H1 (cell line): ENCODE data around the gene FBXO46. TPM values are rescaled to one million over a fixed set of nuclear protein-coding genes. Genes with fewer than 3 reads are reported as not detected.
"Not testable (repeated sequence)": the region's sequence is repeated elsewhere in the genome, so short reads cannot be mapped to it uniquely, and the experiment has no call there.

ENCODE experiments used
- CTCF ChIA-PET: fragments of 300-600 bp; sonication (Branson Sonifier 250); formaldehyde crosslinking; loops from one replicate; lab custom pipeline; 2021; ENCODE audit not compliant: partially characterized antibody; lab: Charles Lee
- POLR2A ChIA-PET: fragments of 300-600 bp; sonication (Branson Sonifier 250); formaldehyde crosslinking; loops from one replicate; lab custom pipeline; 2021; ENCODE audit warnings: inconsistent platforms; ENCODE audit not compliant: partially characterized antibody; lab: Charles Lee
- DNase-seq, 2 experiments: peaks; one replicate each; pipeline versions ENCODE4 v3.0.0 to v3.0.0-alpha.2; 2010 to 2022; ENCODE audit warnings: low spot score in 2 of 2, low read depth in 1 of 2, mixed read lengths in 1 of 2
- FAIRE-seq: peaks from 2 replicates; lab custom pipeline; 2011; peaks lifted over from hg19 to GRCh38; lab: Jason Lieb, UNC
- H2AFZ ChIP-seq: 2 replicates; pipeline ENCODE4 v1.8.1; 2012; ENCODE audit warnings: low read length, inconsistent platforms
- H2AK5ac ChIP-seq: 2 replicates; pipeline ENCODE4 v1.6.1; 2013; ENCODE audit warnings: low read depth, low read length
- H2BK120ac ChIP-seq: replicated peaks from 2 replicates; pipeline ENCODE3; 2013; ENCODE audit warnings: low read depth, low read length, inconsistent platforms
- H2BK12ac ChIP-seq: 2 replicates; pipeline ENCODE4 v1.6.1; 2013; ENCODE audit warnings: low read depth, low read length
- H2BK15ac ChIP-seq: 2 replicates; pipeline ENCODE4 v1.6.1; 2013; ENCODE audit warnings: low read length
- H2BK20ac ChIP-seq: 2 replicates; pipeline ENCODE4 v1.6.1; 2013; ENCODE audit warnings: low read length
- H2BK5ac ChIP-seq: 2 replicates; pipeline ENCODE4 v1.6.1; 2013; ENCODE audit warnings: low read depth, low read length
- H3K14ac ChIP-seq: 2 replicates; pipeline ENCODE4 v1.6.1; 2013; ENCODE audit warnings: inconsistent platforms; ENCODE audit not compliant: insufficient read length
- H3K18ac ChIP-seq: 2 replicates; pipeline ENCODE4 v1.6.1; 2013; ENCODE audit warnings: low read length; ENCODE audit errors: extremely low read depth
- H3K23ac ChIP-seq: 2 replicates; pipeline ENCODE4 v1.6.1; 2013; ENCODE audit warnings: inconsistent platforms; ENCODE audit not compliant: insufficient read length
- H3K23me2 ChIP-seq: 2 replicates; pipeline ENCODE4 v1.6.1; 2013; ENCODE audit warnings: low read depth, low read length
- H3K27ac ChIP-seq: 2 replicates; pipeline ENCODE4 v1.6.1; 2011; ENCODE audit warnings: low read depth, low read length, inconsistent platforms
- H3K27me3 ChIP-seq, 4 experiments: replicated peaks in 1 of 4; 1 replicate in 1 of 4; 2 replicates in 3 of 4; pipeline versions ENCODE4 v1.6.1 to v1.8.1; 2011 to 2013; ENCODE audit warnings: low read length in 3 of 4, mild to moderate bottlenecking in 3 of 4, inconsistent platforms in 2 of 4, mixed read lengths in 2 of 4, moderate library complexity in 1 of 4; ENCODE audit not compliant: control insufficient read depth in 3 of 4, insufficient read depth in 3 of 4; ENCODE audit errors: extremely low read depth in 1 of 4
- H3K36me3 ChIP-seq, 4 experiments: 2 replicates each; pipeline versions ENCODE4 v1.6.1 to v1.8.1; 2011 to 2013; ENCODE audit warnings: mild to moderate bottlenecking in 4 of 4, low read length in 3 of 4, moderate library complexity in 2 of 4, control low read depth in 1 of 4, inconsistent platforms in 1 of 4; ENCODE audit not compliant: insufficient read depth in 4 of 4, control insufficient read depth in 2 of 4
- H3K4ac ChIP-seq: replicated peaks from 2 replicates; pipeline ENCODE3; 2013; ENCODE audit warnings: low read length, low read depth, mixed read lengths, inconsistent platforms; ENCODE audit not compliant: insufficient read length
- H3K4me1 ChIP-seq, 4 experiments: replicated peaks in 1 of 4; 1 replicate in 1 of 4; 2 replicates in 3 of 4; pipeline versions ENCODE4 v1.6.1 to v1.8.1; 2011 to 2013; ENCODE audit warnings: low read length in 3 of 4, inconsistent platforms in 2 of 4, mixed read lengths in 1 of 4; ENCODE audit not compliant: insufficient read depth in 4 of 4, control insufficient read depth in 3 of 4
- H3K4me2 ChIP-seq, 2 experiments: 2 replicates each; pipeline versions ENCODE4 v1.6.1 to v1.8.1; 2011 to 2013; ENCODE audit warnings: low read depth in 2 of 2, low read length in 2 of 2, control low read depth in 1 of 2, inconsistent platforms in 1 of 2, mild to moderate bottlenecking in 1 of 2; ENCODE audit not compliant: insufficient read depth in 1 of 2
- H3K4me3 ChIP-seq, 4 experiments: fragments of 200-600, 300-600 bp in 1 of 4; sonication (generic), shearing (Covaris generic), sonication (Bioruptor Twin) in 1 of 4; 2 replicates each; pipeline versions ENCODE4 v1.5.1 to v1.8.1; 2011 to 2016; ENCODE audit warnings: low read length in 4 of 4, low read depth in 3 of 4, control low read depth in 2 of 4, inconsistent platforms in 2 of 4, mild to moderate bottlenecking in 2 of 4, mixed read lengths in 1 of 4, moderate library complexity in 1 of 4; ENCODE audit not compliant: insufficient read depth in 2 of 4; ENCODE audit errors: extremely low read depth in 1 of 4
- H3K56ac ChIP-seq: replicated peaks from 2 replicates; pipeline ENCODE3; 2013; ENCODE audit warnings: low read depth, mild to moderate bottlenecking, mixed read lengths, low read length, inconsistent platforms; ENCODE audit not compliant: insufficient read length
- H3K79me1 ChIP-seq: 2 replicates; pipeline ENCODE4 v1.6.1; 2013; ENCODE audit warnings: low read depth, low read length, control low read depth
- H3K79me2 ChIP-seq, 2 experiments: 2 replicates each; pipeline versions ENCODE4 v1.6.1 to v1.8.1; 2012 to 2013; ENCODE audit warnings: low read length in 2 of 2, mild to moderate bottlenecking in 2 of 2, inconsistent platforms in 1 of 2; ENCODE audit not compliant: insufficient read depth in 2 of 2, control insufficient read depth in 1 of 2
- H3K9ac ChIP-seq, 4 experiments: replicated peaks in 1 of 4; 1 replicate in 1 of 4; 2 replicates in 3 of 4; pipeline versions ENCODE4 v1.6.1 to v1.8.1; 2011 to 2013; ENCODE audit warnings: low read depth in 3 of 4, low read length in 3 of 4, control low read depth in 2 of 4, mild to moderate bottlenecking in 2 of 4, moderate library complexity in 2 of 4, inconsistent platforms in 1 of 4; ENCODE audit errors: extremely low read depth in 1 of 4
- H3K9me3 ChIP-seq, 2 experiments: 2 replicates each; pipeline versions ENCODE4 v1.6.1 to v1.8.1; 2012 to 2013; ENCODE audit warnings: mild to moderate bottlenecking in 2 of 2, moderate library complexity in 2 of 2, control low read depth in 1 of 2, inconsistent platforms in 1 of 2, low read depth in 1 of 2, low read length in 1 of 2, mixed read lengths in 1 of 2; ENCODE audit not compliant: insufficient read depth in 2 of 2
- H4K20me1 ChIP-seq, 2 experiments: replicated peaks in 1 of 2; 2 replicates each; pipeline versions ENCODE3 to v1.8.1; 2011 to 2013; ENCODE audit warnings: inconsistent platforms in 2 of 2, low read length in 2 of 2, mild to moderate bottlenecking in 1 of 2; ENCODE audit not compliant: insufficient read depth in 2 of 2, control insufficient read depth in 1 of 2
- H4K5ac ChIP-seq: 2 replicates; pipeline ENCODE4 v1.6.1; 2013; ENCODE audit warnings: low read length, low read depth, mixed read lengths, inconsistent platforms; ENCODE audit not compliant: insufficient read length
- H4K8ac ChIP-seq: 2 replicates; pipeline ENCODE4 v1.8.0; 2013; ENCODE audit warnings: mild to moderate bottlenecking, moderate library complexity, low read length, inconsistent platforms; ENCODE audit not compliant: insufficient read depth; ENCODE audit errors: extremely low read depth
- H4K91ac ChIP-seq: replicated peaks from 2 replicates; pipeline ENCODE3; 2013; ENCODE audit warnings: low read length, mixed read lengths, inconsistent platforms; ENCODE audit not compliant: insufficient read length
- WGBS, 2 experiments: shearing (Covaris generic) in 1 of 2; methylation state at CpG; one replicate each; pipeline versions ENCODE4 v1.1.6 to v1.1.7; 2013 to 2015; ENCODE audit warnings: low lambda C conversion rate in 2 of 2, mixed read lengths in 2 of 2, inconsistent platforms in 1 of 2, low coverage in 1 of 2, missing lambda C conversion rate in 1 of 2; ENCODE audit not compliant: insufficient replicate concordance in 2 of 2, insufficient coverage in 1 of 2, insufficient read length in 1 of 2; ENCODE audit errors: extremely low coverage in 1 of 2, missing lambda C conversion rate in 1 of 2; 5-methylcytosine and 5-hydroxymethylcytosine counted together
- polyA plus RNA-seq, 7 experiments: library from polyadenylated mRNA; depleted of rRNA in 3 of 7; stranded (reverse) in 5 of 7; unstranded in 2 of 7; fragments of >200 nt in 5 of 7; fragments of 200-250 nt in 2 of 7; gene quantifications; 1 replicate in 5 of 7; 2 replicates in 1 of 7; 4 replicates in 1 of 7; pipeline versions ENCODE4 v1.2.1 to v1.2.3, GENCODE V29; 2011 to 2013; ENCODE audit warnings: missing spikeins in 2 of 7, mixed read lengths in 2 of 7
- total RNA-seq: library from RNA; stranded (reverse); fragmentation: NEBNext Ultra II Directional; extraction: Animal tissue kit (Norgen Biotek cat#: 25700); gene quantifications from 2 replicates; pipeline ENCODE4 v1.2.1, GENCODE V29; 2021

FBXO46 gene
- total and polyA plus RNA-seq, 2 of the 8 experiments (the other 6 are each of a cell fraction or from before 2014, with no cell fraction given), result 11.2 to 38.9 TPM

- DNase-seq, H3K27me3 ChIP-seq: not testable (repeated sequence)
- WGBS, 2 experiments, result 93% methylated on average over 11 of the region's 11 CpGs; no CpG with 5 or more reads in 1 of the 2 experiments
Observed at GRCh38 chr19:45720065-45720464, 10.6 kb downstream of the FBXO46 start.

More at GRCh38 chr19:45720065-45720464, 10.6 kb downstream of the FBXO46 start:
- not testable (repeated sequence) for H3K56ac ChIP-seq, H4K5ac ChIP-seq, H4K8ac ChIP-seq, H2AK5ac ChIP-seq, H4K20me1 ChIP-seq, H3K4me3 ChIP-seq, H3K23ac ChIP-seq, H3K4ac ChIP-seq, H3K4me2 ChIP-seq, H2AFZ ChIP-seq, H3K9ac ChIP-seq, H2BK15ac ChIP-seq, H3K14ac ChIP-seq, FAIRE-seq, H2BK120ac ChIP-seq, H4K91ac ChIP-seq, H3K18ac ChIP-seq, H3K9me3 ChIP-seq, H3K4me1 ChIP-seq, H3K79me1 ChIP-seq, H2BK12ac ChIP-seq, H2BK5ac ChIP-seq, H3K27ac ChIP-seq, H2BK20ac ChIP-seq
- peaks cover 6 to 43% of the 10 kb centered on the region in 2 experiments for H3K79me2 ChIP-seq
- POLR2A ChIA-PET, result interaction anchor here (0.8 to 20.0 kb wide), 4 partner anchors 9 to 46 kb away, joined by 4 to 284 read pairs (median 78); partner anchors contain the start of genes FBXO46 and SIX5
- H3K36me3 ChIP-seq, result peaks cover 4 to 14% (median 8%) of the 10 kb centered on the region in 4 experiments; a peak in 5 of 8 replicates
- CTCF ChIA-PET, result interaction anchor here (1.0 to 2.4 kb wide), 5 partner anchors 10 to 46 kb away, joined by 3 to 9 read pairs (median 4); partner anchors contain the start of genes FBXO46, QPCTL and SNRPD2
- peaks cover 13% of the 10 kb centered on the region for H3K23me2 ChIP-seq
